ENCODE data around the gene HERC4.

Gene HERC4

GRCh38 chr10:67935223-67935622, 139.9 kb downstream of the HERC4 start:
- DNase-seq (ENCODE audit: low spot score) = no peak
- H3K27ac ChIP-seq = no peak overlapping the region
- no peak for TF ChIP-seq CTCF (IDR thresholded peaks at IDR 0.05)
- no peak overlapping the region for H3K4me3 ChIP-seq

DNA sequence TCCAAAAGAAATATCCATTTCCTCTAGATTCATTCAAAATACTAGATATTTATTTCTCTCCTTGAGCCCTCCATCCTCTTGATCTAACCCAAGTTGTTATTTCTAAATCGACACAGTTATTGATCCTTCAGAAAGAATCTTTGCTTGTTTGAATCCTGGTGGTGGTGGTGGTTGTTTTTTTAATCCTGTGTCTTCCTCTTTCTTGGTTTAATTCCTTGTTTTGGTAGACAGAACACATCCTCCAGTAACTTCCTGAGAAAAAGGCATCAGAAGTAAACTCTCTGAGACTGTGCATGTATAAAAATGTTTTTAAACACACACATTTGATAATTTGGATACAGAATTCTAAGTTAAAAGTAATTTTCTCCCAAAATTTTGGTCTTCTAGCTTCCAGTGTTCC, 140.7 kb downstream of the HERC4 start:
- Histone ChIP-seq H3K4me3 (no peak overlapping the region), H3K27ac (no peak overlapping the region)
- no peak for DNase-seq (ENCODE audit: low spot score)
- TF ChIP-seq CTCF (IDR thresholded peaks at IDR 0.05) = no peak

GRCh38 chr10:67933199-67933598, 141.9 kb downstream of the HERC4 start:
- Histone ChIP-seq H3K4me3 (no peak overlapping the region), H3K27ac (no peak overlapping the region)
- TF ChIP-seq CTCF (IDR thresholded peaks at IDR 0.05) = no peak
- DNase-seq (ENCODE audit: low spot score) = no peak

DNA sequence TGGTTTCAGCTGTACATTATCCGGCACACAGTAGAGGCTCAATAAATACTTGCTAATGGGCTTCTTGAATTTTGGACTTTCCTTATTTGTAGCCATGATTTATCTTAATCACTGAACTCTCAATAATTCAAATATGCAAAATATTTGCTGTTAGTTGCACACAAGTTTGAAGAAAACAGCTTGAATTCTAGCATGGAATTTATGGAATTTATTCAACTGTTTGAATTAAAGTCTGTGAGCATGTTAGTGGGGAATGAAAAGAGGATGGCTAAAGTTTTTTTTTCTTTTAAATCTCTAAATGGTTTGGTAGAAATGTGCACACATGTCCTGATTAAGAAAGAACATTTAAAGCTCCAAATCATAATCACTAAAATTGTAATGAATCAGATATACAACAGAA, 148.1 kb downstream of the HERC4 start:
- no peak for TF ChIP-seq CTCF (IDR thresholded peaks at IDR 0.05)
- Histone ChIP-seq H3K27ac (no peak overlapping the region), H3K4me3 (no peak overlapping the region)
- DNase-seq (ENCODE audit: low spot score) = no peak

GRCh38 chr10:67925449-67926005, 149.6 kb downstream of the HERC4 start:
- no peak for TF ChIP-seq CTCF (IDR thresholded peaks at IDR 0.05)
- no peak overlapping the region for H3K27ac ChIP-seq
- DNase-seq (ENCODE audit: low spot score) = no peak
- no peak overlapping the region for H3K4me3 ChIP-seq

DNA sequence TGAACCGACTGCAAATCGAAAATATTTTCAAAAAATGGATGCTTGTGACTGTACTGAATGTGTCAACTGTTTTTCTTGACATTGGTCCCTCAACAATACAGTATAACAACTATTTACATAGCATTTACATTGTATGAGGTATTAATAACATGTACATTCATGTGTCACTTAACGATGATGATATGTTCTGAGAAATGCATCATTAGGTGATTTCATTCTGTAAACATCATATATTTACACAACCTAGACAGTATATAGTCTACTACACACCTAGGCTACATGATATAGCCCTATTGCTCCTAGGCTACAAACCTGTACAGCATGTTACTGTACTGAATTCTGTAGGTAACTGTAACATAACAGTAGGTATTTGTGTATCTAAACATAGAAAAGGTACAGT, 150.9 kb downstream of the HERC4 start:
- no peak for DNase-seq (ENCODE audit: low spot score)
- Histone ChIP-seq H3K27ac (no peak overlapping the region), H3K4me3 (no peak overlapping the region)
- no peak for TF ChIP-seq CTCF (IDR thresholded peaks at IDR 0.05)

DNA sequence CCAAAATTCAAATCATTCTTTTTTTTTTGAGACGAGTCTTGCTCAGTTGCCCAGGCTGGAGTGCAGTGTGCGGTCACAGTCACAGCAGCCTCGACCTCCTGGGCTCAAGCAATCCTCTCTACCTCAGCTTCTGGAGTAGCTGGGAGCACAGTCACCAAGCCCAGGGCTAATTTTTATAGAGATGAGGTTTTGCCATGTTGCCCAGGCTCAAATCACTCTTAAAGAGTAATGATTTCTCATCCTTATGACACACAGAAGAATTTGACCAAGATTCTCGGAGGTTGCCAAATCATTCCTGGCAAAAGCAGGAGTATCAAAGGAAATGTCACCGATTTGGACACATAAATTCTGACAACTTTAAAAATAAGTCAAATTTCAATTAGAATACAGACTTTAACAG, 151.5 kb downstream of the HERC4 start:
- Histone ChIP-seq H3K27ac (no peak overlapping the region), H3K4me3 (no peak overlapping the region)
- TF ChIP-seq CTCF (IDR thresholded peaks at IDR 0.05) = no peak
- no peak for DNase-seq (ENCODE audit: low spot score)

Data from coronary artery (tissue), 2 donors.